ENCODE data around the gene VAPA. TPM values are rescaled to one million over a fixed set of nuclear protein-coding genes. Genes with fewer than 3 reads are reported as not detected.

VAPA gene
- total and polyA plus RNA-seq, 9 of the 15 experiments (the other 6 are each of a cell fraction or from before 2014, with no cell fraction given): 219 to 902 (median 526) TPM

GRCh38 chr18:9878783-9879242, 35.0 kb upstream of the VAPA start (continued):
- TF ChIP-seq TOE1 (IDR thresholded peaks at IDR 0.05; ENCODE audit: borderline replicate concordance) (no peak), TOE1 (CRISPR knock-in tag; IDR thresholded peaks at IDR 0.05; ENCODE audit: borderline replicate concordance, low read depth) (no peak), ELK3 (CRISPR knock-in tag; IDR thresholded peaks at IDR 0.05) (no peak), SMARCB1 (IDR thresholded peaks at IDR 0.05; ENCODE audit: insufficient read length, low read depth) (no peak), XRCC4 (IDR thresholded peaks at IDR 0.05; ENCODE audit: extremely low read depth, insufficient read depth, insufficient read length) (no peak), ADNP (tag; IDR thresholded peaks at IDR 0.05) (no peak), STAT5A (IDR thresholded peaks at IDR 0.05; ENCODE audit: borderline replicate concordance, low read length) (no peak), PHF8 (IDR thresholded peaks at IDR 0.05; ENCODE audit: borderline replicate concordance, low read length) (no peak), ATF7 (IDR thresholded peaks at IDR 0.05) (no peak), ZZZ3 (IDR thresholded peaks at IDR 0.05) (no peak), NR1H2 (CRISPR knock-in tag; IDR thresholded peaks at IDR 0.05) (no peak), BCL6 (CRISPR knock-in tag; IDR thresholded peaks at IDR 0.05) (no peak), RAD21 (CRISPR knock-in tag; conservative IDR thresholded peaks at IDR 0.05 in 1 of 2, IDR thresholded peaks at IDR 0.05 in 1 of 2) (no peak; a peak in 1 of 4 replicates), ZNF140 (CRISPR knock-in tag; IDR thresholded peaks at IDR 0.05) (peak; percentile 56; the same call in 1 of the 2 replicates), IRF2 (CRISPR knock-in tag; IDR thresholded peaks at IDR 0.05) (no peak), SMARCA4 (IDR thresholded peaks at IDR 0.05) (no peak), SETDB1 (IDR thresholded peaks at IDR 0.05; ENCODE audit: low read length) (no peak), SMAD1 (IDR thresholded peaks at IDR 0.05; ENCODE audit: low read depth, low read length, partially characterized antibody) (no peak), TCF7 (IDR thresholded peaks at IDR 0.05; ENCODE audit: borderline replicate concordance) (no peak), RBM14 (IDR thresholded peaks at IDR 0.05; ENCODE audit: borderline replicate concordance, insufficient read depth, low read depth, low read length) (no peak), PHF21A (IDR thresholded peaks at IDR 0.05; ENCODE audit: borderline replicate concordance, low read depth) (no peak), KDM1A (IDR thresholded peaks at IDR 0.05) (no peak), POLR2AphosphoS2 (IDR thresholded peaks at IDR 0.05; ENCODE audit: low read length) (no peak), ZEB2 (IDR thresholded peaks at IDR 0.05) (no peak), KLF1 (tag; IDR thresholded peaks at IDR 0.05) (no peak), KDM4B (IDR thresholded peaks at IDR 0.05; ENCODE audit: borderline replicate concordance in 2 of 2, low read depth in 1 of 2) (no peak), TGIF2 (CRISPR knock-in tag; IDR thresholded peaks at IDR 0.05) (no peak)
- TF ChIP-seq, protein P1, sequence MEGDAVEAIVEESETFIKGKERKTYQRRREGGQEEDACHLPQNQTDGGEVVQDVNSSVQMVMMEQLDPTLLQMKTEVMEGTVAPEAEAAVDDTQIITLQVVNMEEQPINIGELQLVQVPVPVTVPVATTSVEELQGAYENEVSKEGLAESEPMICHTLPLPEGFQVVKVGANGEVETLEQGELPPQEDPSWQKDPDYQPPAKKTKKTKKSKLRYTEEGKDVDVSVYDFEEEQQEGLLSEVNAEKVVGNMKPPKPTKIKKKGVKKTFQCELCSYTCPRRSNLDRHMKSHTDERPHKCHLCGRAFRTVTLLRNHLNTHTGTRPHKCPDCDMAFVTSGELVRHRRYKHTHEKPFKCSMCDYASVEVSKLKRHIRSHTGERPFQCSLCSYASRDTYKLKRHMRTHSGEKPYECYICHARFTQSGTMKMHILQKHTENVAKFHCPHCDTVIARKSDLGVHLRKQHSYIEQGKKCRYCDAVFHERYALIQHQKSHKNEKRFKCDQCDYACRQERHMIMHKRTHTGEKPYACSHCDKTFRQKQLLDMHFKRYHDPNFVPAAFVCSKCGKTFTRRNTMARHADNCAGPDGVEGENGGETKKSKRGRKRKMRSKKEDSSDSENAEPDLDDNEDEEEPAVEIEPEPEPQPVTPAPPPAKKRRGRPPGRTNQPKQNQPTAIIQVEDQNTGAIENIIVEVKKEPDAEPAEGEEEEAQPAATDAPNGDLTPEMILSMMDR (IDR thresholded peaks at IDR 0.05 in 2 of 3, conservative IDR thresholded peaks at IDR 0.05 in 1 of 3; ENCODE audit: insufficient read depth in 2 of 3, low read depth in 1 of 3, low read length in 3 of 3): no peak
- TF ChIP-seq, protein P2, sequence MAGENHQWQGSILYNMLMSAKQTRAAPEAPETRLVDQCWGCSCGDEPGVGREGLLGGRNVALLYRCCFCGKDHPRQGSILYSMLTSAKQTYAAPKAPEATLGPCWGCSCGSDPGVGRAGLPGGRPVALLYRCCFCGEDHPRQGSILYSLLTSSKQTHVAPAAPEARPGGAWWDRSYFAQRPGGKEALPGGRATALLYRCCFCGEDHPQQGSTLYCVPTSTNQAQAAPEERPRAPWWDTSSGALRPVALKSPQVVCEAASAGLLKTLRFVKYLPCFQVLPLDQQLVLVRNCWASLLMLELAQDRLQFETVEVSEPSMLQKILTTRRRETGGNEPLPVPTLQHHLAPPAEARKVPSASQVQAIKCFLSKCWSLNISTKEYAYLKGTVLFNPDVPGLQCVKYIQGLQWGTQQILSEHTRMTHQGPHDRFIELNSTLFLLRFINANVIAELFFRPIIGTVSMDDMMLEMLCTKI (IDR thresholded peaks at IDR 0.05; ENCODE audit: partially characterized antibody): no peak
